Measurements from ENCODE around the gene SUPT3H.

Gene SUPT3H

GRCh38 chr6:45105170-45105820, 272.4 kb downstream of the SUPT3H start:
- no peak for TF ChIP-seq CTCF (IDR thresholded peaks at IDR 0.05; ENCODE audit: borderline replicate concordance, insufficient read depth, low read depth, low read length)
- H3K4me3 ChIP-seq (ENCODE audit: low read depth, low read length) = no peak overlapping the region

- TF ChIP-seq CTCF (IDR thresholded peaks at IDR 0.05; ENCODE audit: borderline replicate concordance, insufficient read depth, low read depth, low read length) = no peak
- H3K4me3 ChIP-seq (ENCODE audit: low read depth, low read length) = no peak overlapping the region
These were observed 273.3 kb downstream of the SUPT3H start for GRCh38 chr6:45104429-45104828.

GRCh38 chr6:45098256-45098655, 279.5 kb downstream of the SUPT3H start:
- TF ChIP-seq CTCF (IDR thresholded peaks at IDR 0.05; ENCODE audit: borderline replicate concordance, insufficient read depth, low read depth, low read length) = no peak
- H3K4me3 ChIP-seq (ENCODE audit: low read depth, low read length) = no peak overlapping the region

- TF ChIP-seq CTCF (IDR thresholded peaks at IDR 0.05; ENCODE audit: borderline replicate concordance, insufficient read depth, low read depth, low read length) = no peak
- no peak overlapping the region for H3K4me3 ChIP-seq (ENCODE audit: low read depth, low read length)
These were observed 282.9 kb downstream of the SUPT3H start for GRCh38 chr6:45094831-45095230.

- no peak overlapping the region for H3K4me3 ChIP-seq (ENCODE audit: low read depth, low read length)
- no peak for TF ChIP-seq CTCF (IDR thresholded peaks at IDR 0.05; ENCODE audit: borderline replicate concordance, insufficient read depth, low read depth, low read length)
These were observed 285.6 kb downstream of the SUPT3H start for GRCh38 chr6:45092135-45092534.

GRCh38 chr6:45086360-45087084, 291.2 kb downstream of the SUPT3H start:
- no peak overlapping the region for H3K4me3 ChIP-seq (ENCODE audit: low read depth, low read length)
- no peak for TF ChIP-seq CTCF (IDR thresholded peaks at IDR 0.05; ENCODE audit: borderline replicate concordance, insufficient read depth, low read depth, low read length)

- no peak overlapping the region for H3K4me3 ChIP-seq (ENCODE audit: low read depth, low read length)
- TF ChIP-seq CTCF (IDR thresholded peaks at IDR 0.05; ENCODE audit: borderline replicate concordance, insufficient read depth, low read depth, low read length) = no peak
These were observed 293.5 kb downstream of the SUPT3H start for GRCh38 chr6:45084257-45084656.
